ENCODE data around the gene TCHP. TPM values are rescaled to one million over a fixed set of nuclear protein-coding genes. Genes with fewer than 3 reads are reported as not detected.
"Not testable (repeated sequence)": the region's sequence is repeated elsewhere in the genome, so short reads cannot be mapped to it uniquely, and the experiment has no call there.

TCHP gene
- total and polyA plus RNA-seq, 2 experiments from 2014 or later = 3.1 to 6.2 TPM

DNA sequence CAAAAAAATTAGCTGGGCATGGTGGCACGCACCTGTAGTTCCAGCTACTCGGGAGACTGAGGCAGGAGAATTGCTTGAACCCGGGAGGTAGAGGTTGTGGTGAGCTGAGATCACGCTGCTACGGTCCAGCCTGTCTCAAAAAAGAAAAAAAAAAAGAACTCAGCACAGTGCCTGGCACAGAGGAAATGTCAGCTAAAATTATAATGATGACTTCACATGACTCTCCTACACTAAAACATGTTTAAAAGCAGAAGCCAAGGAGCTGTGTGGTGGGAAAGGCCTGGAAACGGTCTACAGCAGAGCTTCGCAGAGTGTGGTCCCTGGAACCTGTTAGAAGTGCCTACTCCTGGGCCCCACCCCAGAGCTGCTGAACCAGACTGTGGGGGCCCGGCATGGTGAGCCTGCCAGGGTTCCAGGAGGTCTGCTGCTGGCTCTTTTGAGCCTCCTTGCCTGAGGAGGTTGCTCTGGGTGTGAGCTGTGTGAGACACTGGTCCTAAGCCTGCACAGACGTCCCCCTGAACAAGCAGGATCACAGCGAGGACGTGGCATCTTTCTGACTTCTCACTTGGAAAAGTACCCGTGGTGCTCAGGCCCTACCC is 28.1 kb downstream of the TCHP start:
- no peaks in the 10 kb centered on the region; the same call in none of the 2 replicates for H3K36me3 ChIP-seq (ENCODE audit: insufficient read depth)
- H3K4me1 ChIP-seq (ENCODE audit: insufficient read depth) = no peaks in the 10 kb centered on the region
- 0 out of 2 replicates have a peak, but pooled peaks cover 3% of the 10 kb centered on the region for H4K20me1 ChIP-seq (replicated peaks; ENCODE audit: insufficient read depth)
- peaks cover 7% of the 10 kb centered on the region for H3K4me1 Mint-ChIP-seq
- H3K27ac Mint-ChIP-seq = no peak overlapping the region
- no peaks in the 10 kb centered on the region for H3K27me3 ChIP-seq (ENCODE audit: insufficient read depth)
- peaks cover 24% of the 10 kb centered on the region for H3K36me3 Mint-ChIP-seq (ENCODE audit: low read depth)
- DNase-seq (ENCODE audit: low spot score) (no peak), ATAC-seq (no peak)
- H3K9me3 Mint-ChIP-seq = peaks cover 4% of the 10 kb centered on the region; the same call in 1 of the 3 replicates
- no peak overlapping the region for H3K27ac ChIP-seq (ENCODE audit: low read depth)
- H3K4me2 ChIP-seq = no peak overlapping the region
- no peak overlapping the region for H3K4me3 ChIP-seq
- H3K4me3 Mint-ChIP-seq = no peak overlapping the region
- TF ChIP-seq ZNF114 (CRISPR knock-in tag; IDR thresholded peaks at IDR 0.05) = no peak
- TF ChIP-seq POLR2AphosphoS5 (IDR thresholded peaks at IDR 0.05; ENCODE audit: low read depth) = no peak
- TF ChIP-seq, protein P1, sequence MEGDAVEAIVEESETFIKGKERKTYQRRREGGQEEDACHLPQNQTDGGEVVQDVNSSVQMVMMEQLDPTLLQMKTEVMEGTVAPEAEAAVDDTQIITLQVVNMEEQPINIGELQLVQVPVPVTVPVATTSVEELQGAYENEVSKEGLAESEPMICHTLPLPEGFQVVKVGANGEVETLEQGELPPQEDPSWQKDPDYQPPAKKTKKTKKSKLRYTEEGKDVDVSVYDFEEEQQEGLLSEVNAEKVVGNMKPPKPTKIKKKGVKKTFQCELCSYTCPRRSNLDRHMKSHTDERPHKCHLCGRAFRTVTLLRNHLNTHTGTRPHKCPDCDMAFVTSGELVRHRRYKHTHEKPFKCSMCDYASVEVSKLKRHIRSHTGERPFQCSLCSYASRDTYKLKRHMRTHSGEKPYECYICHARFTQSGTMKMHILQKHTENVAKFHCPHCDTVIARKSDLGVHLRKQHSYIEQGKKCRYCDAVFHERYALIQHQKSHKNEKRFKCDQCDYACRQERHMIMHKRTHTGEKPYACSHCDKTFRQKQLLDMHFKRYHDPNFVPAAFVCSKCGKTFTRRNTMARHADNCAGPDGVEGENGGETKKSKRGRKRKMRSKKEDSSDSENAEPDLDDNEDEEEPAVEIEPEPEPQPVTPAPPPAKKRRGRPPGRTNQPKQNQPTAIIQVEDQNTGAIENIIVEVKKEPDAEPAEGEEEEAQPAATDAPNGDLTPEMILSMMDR (conservative IDR thresholded peaks at IDR 0.05; ENCODE audit: low read depth in 2 of 2) = no peak
- no peak for TF ChIP-seq JUNB (IDR thresholded peaks at IDR 0.05; ENCODE audit: unreplicated experiment)
- TF ChIP-seq, protein P2, sequence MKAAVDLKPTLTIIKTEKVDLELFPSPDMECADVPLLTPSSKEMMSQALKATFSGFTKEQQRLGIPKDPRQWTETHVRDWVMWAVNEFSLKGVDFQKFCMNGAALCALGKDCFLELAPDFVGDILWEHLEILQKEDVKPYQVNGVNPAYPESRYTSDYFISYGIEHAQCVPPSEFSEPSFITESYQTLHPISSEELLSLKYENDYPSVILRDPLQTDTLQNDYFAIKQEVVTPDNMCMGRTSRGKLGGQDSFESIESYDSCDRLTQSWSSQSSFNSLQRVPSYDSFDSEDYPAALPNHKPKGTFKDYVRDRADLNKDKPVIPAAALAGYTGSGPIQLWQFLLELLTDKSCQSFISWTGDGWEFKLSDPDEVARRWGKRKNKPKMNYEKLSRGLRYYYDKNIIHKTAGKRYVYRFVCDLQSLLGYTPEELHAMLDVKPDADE (IDR thresholded peaks at IDR 0.05) = no peak
- H2AFZ ChIP-seq = no peak overlapping the region
- peaks cover 11% of the 10 kb centered on the region for H3K27me3 Mint-ChIP-seq (ENCODE audit: insufficient read depth, low read depth, poor library complexity)
- no peaks in the 10 kb centered on the region for H3K79me2 ChIP-seq (replicated peaks; ENCODE audit: insufficient read depth)
- H3F3A ChIP-seq (replicated peaks; ENCODE audit: low read depth) = no peaks in the 10 kb centered on the region
- no peaks in the 10 kb centered on the region for H3K9me2 ChIP-seq (ENCODE audit: insufficient read depth)

DNA sequence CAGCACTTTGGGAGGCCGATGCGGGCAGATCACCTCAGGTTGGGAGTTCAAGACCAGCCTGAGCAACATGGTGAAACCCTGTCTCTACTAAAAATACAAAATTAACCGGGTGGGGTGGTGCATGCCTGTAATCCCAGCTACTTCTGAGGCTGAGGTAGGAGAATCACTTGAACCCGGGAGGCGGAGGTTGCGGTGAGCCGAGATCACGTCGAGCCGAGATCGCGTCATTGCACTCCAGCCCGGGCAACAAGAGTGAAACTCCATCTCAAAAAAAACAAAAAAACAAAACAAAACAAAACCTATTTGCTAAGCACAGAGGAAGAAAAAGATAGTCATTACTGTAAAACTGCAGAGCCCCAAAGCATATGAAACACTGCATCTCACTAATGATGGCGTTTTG is 29.3 kb downstream of the TCHP start:
- ATAC-seq; H3F3A ChIP-seq (replicated peaks; ENCODE audit: low read depth); H3K4me3 Mint-ChIP-seq; DNase-seq (ENCODE audit: low spot score); H3K27me3 ChIP-seq (ENCODE audit: insufficient read depth); H3K9me2 ChIP-seq (ENCODE audit: insufficient read depth); H4K20me1 ChIP-seq (replicated peaks; ENCODE audit: insufficient read depth); H3K27me3 Mint-ChIP-seq (ENCODE audit: insufficient read depth, low read depth, poor library complexity); H3K27ac Mint-ChIP-seq; H3K27ac ChIP-seq (ENCODE audit: low read depth); H3K36me3 ChIP-seq (ENCODE audit: insufficient read depth); H3K4me1 Mint-ChIP-seq; H3K4me2 ChIP-seq; H2AFZ ChIP-seq; H3K79me2 ChIP-seq (replicated peaks; ENCODE audit: insufficient read depth); H3K9me3 Mint-ChIP-seq; H3K4me1 ChIP-seq (ENCODE audit: insufficient read depth); H3K4me3 ChIP-seq: not testable (repeated sequence)
- peaks cover 27% of the 10 kb centered on the region for H3K36me3 Mint-ChIP-seq (ENCODE audit: low read depth)

DNA sequence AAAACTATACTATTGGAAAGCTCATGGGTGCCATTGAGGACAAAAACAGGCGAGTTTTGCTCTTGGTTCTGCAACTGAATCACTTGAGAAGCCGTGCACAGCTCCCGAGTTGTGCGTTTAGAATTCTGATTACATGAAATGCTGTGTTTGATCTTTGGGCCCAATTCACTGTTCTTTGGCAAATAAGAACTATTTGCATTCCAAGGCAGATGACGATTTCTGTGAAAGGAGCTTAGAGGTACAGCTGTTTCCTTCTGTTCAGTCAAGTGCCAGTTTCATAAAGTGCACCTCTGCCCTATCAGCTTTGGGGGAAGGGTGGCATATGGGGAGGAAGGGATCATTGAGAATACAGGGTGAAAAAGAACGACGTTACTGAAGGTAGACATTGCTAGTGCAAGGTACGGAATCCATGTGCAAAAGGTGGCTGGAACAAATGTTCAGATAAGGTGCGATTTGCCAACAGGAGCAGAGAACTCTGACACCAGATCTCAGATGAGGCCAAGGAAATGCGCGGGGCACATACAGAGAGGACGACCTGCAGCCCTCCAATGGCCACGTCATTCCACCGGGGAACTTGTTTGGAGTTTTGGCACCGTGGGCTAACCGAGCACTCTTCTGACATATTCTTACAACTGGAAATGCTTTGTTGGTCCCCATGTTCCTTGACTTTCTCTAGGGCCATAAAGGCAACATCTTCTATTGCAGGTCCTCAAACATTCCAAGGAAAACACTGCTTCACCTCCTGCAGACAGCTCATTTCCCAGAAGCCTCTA is 30.1 kb downstream of the TCHP start:
- no peak for ATAC-seq
- Histone ChIP-seq H3K27me3 (ENCODE audit: insufficient read depth) (no peaks in the 10 kb centered on the region), H2AFZ (no peak overlapping the region), H3K36me3 (ENCODE audit: insufficient read depth) (peaks cover 5% of the 10 kb centered on the region), H3K4me2 (no peak overlapping the region), H4K20me1 (replicated peaks; ENCODE audit: insufficient read depth) (peaks cover 3% of the 10 kb centered on the region), H3K4me3 (no peak overlapping the region), H3K9me2 (ENCODE audit: insufficient read depth) (no peaks in the 10 kb centered on the region), H3K79me2 (replicated peaks; ENCODE audit: insufficient read depth) (no peaks in the 10 kb centered on the region), H3K4me1 (ENCODE audit: insufficient read depth) (no peaks in the 10 kb centered on the region), H3K27ac (ENCODE audit: low read depth) (no peak overlapping the region), H3F3A (replicated peaks; ENCODE audit: low read depth) (no peaks in the 10 kb centered on the region)
- Mint-ChIP-seq H3K4me1 (no peaks in the 10 kb centered on the region; the same call in 2 of the 3 replicates), H3K4me3 (no peak overlapping the region), H3K36me3 (ENCODE audit: low read depth) (peaks cover 21% of the 10 kb centered on the region; the same call in 2 of the 3 replicates), H3K27ac (no peak overlapping the region), H3K9me3 (0 out of 3 replicates have a peak, but pooled peaks cover 4% of the 10 kb centered on the region), H3K27me3 (ENCODE audit: insufficient read depth, low read depth, poor library complexity) (peaks cover 7% of the 10 kb centered on the region)
- DNase-seq (ENCODE audit: low spot score) = no peak
- no peak for TF ChIP-seq EZH2phosphoT487 (IDR thresholded peaks at IDR 0.05; ENCODE audit: unreplicated experiment)
- TF ChIP-seq, protein P2 (IDR thresholded peaks at IDR 0.05) = no peak
